MCF 10A (cell line): Measurements from ENCODE around the gene SEL1L2. TPM values are rescaled to one million over a fixed set of nuclear protein-coding genes. Genes with fewer than 3 reads are reported as not detected.
"Not testable (repeated sequence)": the region's sequence is repeated elsewhere in the genome, so short reads cannot be mapped to it uniquely, and the experiment has no call there.

ENCODE experiments used
- BruUV-seq: library from RNA; stranded (reverse); fragments of 400-500 nt; replicated peaks from 2 replicates; lab custom pipeline; 2021; lab: Mats Ljungman, UMichigan
- CTCF ChIA-PET: fragments of 300-600 bp; sonication (Branson Sonifier 250); formaldehyde crosslinking; extraction: SDS; loops from one replicate; lab custom pipeline; 2021; ENCODE audit warnings: antibody characterized with exemption, inconsistent platforms; lab: Yijun Ruan, JAX
- POLR2A ChIA-PET: fragments of 300-600, 350-650 bp; sonication (Branson Sonifier 250); formaldehyde crosslinking; extraction: SDS; loops from one replicate; lab custom pipeline; 2020; ENCODE audit warnings: antibody characterized with exemption, inconsistent platforms; lab: Yijun Ruan, JAX
- DNase-seq: peaks from one replicate; pipeline ENCODE4 v3.0.0-alpha.2; 2018; ENCODE audit not compliant: unreplicated experiment
- H3K27ac Mint-ChIP-seq: one replicate; pipeline ENCODE4 v1.8.0; 2022; ENCODE audit warnings: mild to moderate bottlenecking, low read depth, mixed read lengths; ENCODE audit not compliant: unreplicated experiment
- H3K27me3 Mint-ChIP-seq: one replicate; pipeline ENCODE4 v1.8.0; 2022; ENCODE audit warnings: mixed read lengths; ENCODE audit not compliant: insufficient read depth, unreplicated experiment
- H3K36me3 Mint-ChIP-seq: one replicate; pipeline ENCODE4 v1.8.0; 2022; ENCODE audit warnings: mild to moderate bottlenecking, moderate library complexity, mixed read lengths; ENCODE audit not compliant: insufficient read depth, unreplicated experiment
- H3K4me1 Mint-ChIP-seq: one replicate; pipeline ENCODE4 v1.8.0; 2022; ENCODE audit warnings: mixed read lengths; ENCODE audit not compliant: insufficient read depth, unreplicated experiment
- H3K4me3 Mint-ChIP-seq: one replicate; pipeline ENCODE4 v1.8.0; 2022; ENCODE audit warnings: mild to moderate bottlenecking, moderate library complexity, mixed read lengths; ENCODE audit not compliant: unreplicated experiment
- H3K9me3 Mint-ChIP-seq: one replicate; pipeline ENCODE4 v1.8.0; 2022; ENCODE audit warnings: mixed read lengths; ENCODE audit not compliant: unreplicated experiment
- intact Hi-C: fragments of 100-400 bp; cut with micrococcal nuclease; formaldehyde crosslinking; loops from 2 replicates; pipeline ENCODE4 v1.14.1; 2022
- total RNA-seq: library from RNA; stranded (reverse); gene quantifications from 2 replicates; pipeline ENCODE4 v1.2.3, GENCODE V29; 2022
- TF ChIP-seq, protein P1 (sequence below): fragments of 200-600 bp; IDR thresholded peaks from one replicate; pipeline ENCODE4 v1.8.0; 2022; ENCODE audit warnings: antibody characterized with exemption, mild to moderate bottlenecking; ENCODE audit not compliant: unreplicated experiment

Gene SEL1L2
- total RNA-seq, 1 experiment from 2014 or later: not detected

GRCh38 chr20:13996265-13996664 is 5.9 kb upstream of the SEL1L2 start:
- peak overlapping the region; percentile 5 for H3K27ac Mint-ChIP-seq
- H3K36me3 Mint-ChIP-seq: peaks cover 5% of the 10 kb centered on the region
- intact Hi-C loops: no loop called here
- no peaks in the 10 kb centered on the region for H3K27me3 Mint-ChIP-seq
- peak; percentile 20 for DNase-seq
- H3K4me1 Mint-ChIP-seq: peaks cover 9% of the 10 kb centered on the region
- BruUV-seq: no TSS peak
- peak overlapping the region; percentile 95 for H3K4me3 Mint-ChIP-seq
- H3K9me3 Mint-ChIP-seq: peaks cover 13% of the 10 kb centered on the region
- ChIA-PET POLR2A (interaction anchor here (0.5 to 3.5 kb wide), 8 partner anchors 9 to 211 kb away, joined by 3 to 15 read pairs (median 4); partner anchors contain the start of genes ESF1 and NDUFAF5), CTCF (interaction anchor here (0.7 to 1.7 kb wide), 6 partner anchors 19 to 199 kb away, joined by 3 to 7 read pairs (median 3); no protein-coding TSS in a partner anchor)
- TF ChIP-seq, protein P1, sequence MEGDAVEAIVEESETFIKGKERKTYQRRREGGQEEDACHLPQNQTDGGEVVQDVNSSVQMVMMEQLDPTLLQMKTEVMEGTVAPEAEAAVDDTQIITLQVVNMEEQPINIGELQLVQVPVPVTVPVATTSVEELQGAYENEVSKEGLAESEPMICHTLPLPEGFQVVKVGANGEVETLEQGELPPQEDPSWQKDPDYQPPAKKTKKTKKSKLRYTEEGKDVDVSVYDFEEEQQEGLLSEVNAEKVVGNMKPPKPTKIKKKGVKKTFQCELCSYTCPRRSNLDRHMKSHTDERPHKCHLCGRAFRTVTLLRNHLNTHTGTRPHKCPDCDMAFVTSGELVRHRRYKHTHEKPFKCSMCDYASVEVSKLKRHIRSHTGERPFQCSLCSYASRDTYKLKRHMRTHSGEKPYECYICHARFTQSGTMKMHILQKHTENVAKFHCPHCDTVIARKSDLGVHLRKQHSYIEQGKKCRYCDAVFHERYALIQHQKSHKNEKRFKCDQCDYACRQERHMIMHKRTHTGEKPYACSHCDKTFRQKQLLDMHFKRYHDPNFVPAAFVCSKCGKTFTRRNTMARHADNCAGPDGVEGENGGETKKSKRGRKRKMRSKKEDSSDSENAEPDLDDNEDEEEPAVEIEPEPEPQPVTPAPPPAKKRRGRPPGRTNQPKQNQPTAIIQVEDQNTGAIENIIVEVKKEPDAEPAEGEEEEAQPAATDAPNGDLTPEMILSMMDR: no peak

GRCh38 chr20:13995841-13996240 is 5.4 kb upstream of the SEL1L2 start:
- intact Hi-C loops: no loop called here
- Mint-ChIP-seq H3K27me3 (no peaks in the 10 kb centered on the region), H3K27ac (peak overlapping the region; percentile 39), H3K9me3 (peaks cover 13% of the 10 kb centered on the region), H3K4me1 (peaks cover 9% of the 10 kb centered on the region), H3K4me3 (peak overlapping the region; percentile 95), H3K36me3 (peaks cover 5% of the 10 kb centered on the region)
- ChIA-PET POLR2A (interaction anchor here (0.5 to 3.5 kb wide), 11 partner anchors 9 to 211 kb away, joined by 3 to 15 read pairs (median 4); partner anchors contain the start of genes ESF1 and NDUFAF5), CTCF (interaction anchor here (0.5 to 1.7 kb wide), 8 partner anchors 9 to 774 kb away, joined by 3 to 7 read pairs (median 4); no protein-coding TSS in a partner anchor)
- TF ChIP-seq, protein P1: no peak
- peak; percentile 18 for DNase-seq
- BruUV-seq: no TSS peak

GRCh38 chr20:13995086-13995665 is 4.8 kb upstream of the SEL1L2 start, which contains the start of gene MACROD2:
Gene MACROD2 (plus strand): TSS chr20:13995516.
- DNase-seq: peak; percentile 97
- TF ChIP-seq, protein P1: no peak
- ChIA-PET POLR2A (interaction anchor here (0.7 to 3.5 kb wide), 14 partner anchors 10 to 1055 kb away, joined by 3 to 15 read pairs (median 4); partner anchors contain the start of genes ESF1 and NDUFAF5), CTCF (interaction anchor here (0.5 to 1.7 kb wide), 11 partner anchors 9 to 774 kb away, joined by 3 to 7 read pairs (median 3); no protein-coding TSS in a partner anchor)
- peak within 1 kb of the TSS; percentile 39 for H3K27ac Mint-ChIP-seq
- H3K36me3 Mint-ChIP-seq: peaks cover 5% of the 10 kb centered on the region
- H3K4me3 Mint-ChIP-seq: peak within 1 kb of the TSS; percentile 95
- H3K27me3 Mint-ChIP-seq: no peaks in the 10 kb centered on the region
- peaks cover 9% of the 10 kb centered on the region for H3K4me1 Mint-ChIP-seq
- intact Hi-C loops: no loop called here
- no TSS peak for BruUV-seq
- H3K9me3 Mint-ChIP-seq: peaks cover 13% of the 10 kb centered on the region

DNA sequence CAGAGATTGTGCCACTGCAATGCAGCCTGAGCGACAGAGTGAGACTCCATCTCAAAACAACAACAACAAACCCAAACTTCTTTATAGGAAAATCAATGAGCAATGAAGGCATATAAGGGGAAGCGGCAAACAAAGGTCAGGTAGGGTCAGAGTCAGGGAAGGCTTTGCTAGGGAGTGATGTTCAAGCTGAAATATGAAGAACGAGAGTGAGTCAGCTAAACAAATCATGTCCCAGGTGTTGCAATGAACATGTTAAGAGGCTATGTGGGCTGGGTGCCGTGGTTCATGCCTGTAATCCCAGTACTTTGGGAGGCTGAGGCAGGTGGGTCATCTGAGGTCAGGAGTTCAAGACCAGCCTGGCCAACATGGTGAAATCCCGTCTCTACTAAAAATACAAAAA is 1.5 kb upstream of the SEL1L2 start:
- H3K27ac Mint-ChIP-seq, BruUV-seq, H3K4me1 Mint-ChIP-seq, H3K4me3 Mint-ChIP-seq, H3K36me3 Mint-ChIP-seq, intact Hi-C loops, H3K27me3 Mint-ChIP-seq: not testable (repeated sequence)
- DNase-seq: peak; percentile 9
- ChIA-PET CTCF (interaction anchor here (0.6 to 1.4 kb wide), 3 partner anchors 62 to 172 kb away, joined by 4 to 5 read pairs (median 4); no protein-coding TSS in a partner anchor), POLR2A (interaction anchor here (0.6 kb wide), 1 partner anchor 648 kb away, joined by 4 read pairs; no protein-coding TSS in a partner anchor)
- H3K9me3 Mint-ChIP-seq: peaks cover 13% of the 10 kb centered on the region
